MM.1S (cell line): ENCODE results near the gene MALRD1.

ENCODE experiments used
- DNase-seq: peaks from one replicate; pipeline ENCODE4 v3.0.0-alpha.2; 2015
- H2AFZ ChIP-seq: fragments of 300-600 bp; sonication (generic); 2 replicates; pipeline ENCODE4 v1.6.0; 2016; ENCODE audit warnings: antibody characterized with exemption, low read length
- H3F3A ChIP-seq: fragments of 300-600 bp; sonication (generic); 2 replicates; pipeline ENCODE4 v1.6.1; 2016; ENCODE audit warnings: mild to moderate bottlenecking, antibody characterized with exemption, low read length, moderate library complexity, mixed read lengths; ENCODE audit not compliant: insufficient read depth
- H3K27ac ChIP-seq: fragments of 300-600 bp; sonication (generic); 2 replicates; pipeline ENCODE4 v1.5.1; 2016; ENCODE audit warnings: mild to moderate bottlenecking, low read length
- H3K27me3 ChIP-seq: fragments of 300-600 bp; sonication (generic); replicated peaks from 2 replicates; pipeline ENCODE4 v1.6.0; 2016; ENCODE audit warnings: low read length; ENCODE audit not compliant: insufficient read depth
- H3K36me3 ChIP-seq: fragments of 300-600 bp; sonication (generic); replicated peaks from 2 replicates; pipeline ENCODE4 v1.6.1; 2016; ENCODE audit warnings: mild to moderate bottlenecking, low read length, mixed read lengths; ENCODE audit not compliant: insufficient read depth
- H3K4me1 ChIP-seq: fragments of 300-600 bp; sonication (generic); 2 replicates; pipeline ENCODE4 v1.6.1; 2016; ENCODE audit warnings: low read length, mixed read lengths
- H3K4me2 ChIP-seq: fragments of 300-600 bp; sonication (generic); 2 replicates; pipeline ENCODE4 v1.6.0; 2016; ENCODE audit warnings: low read depth, low read length
- H3K4me3 ChIP-seq: fragments of 300-600 bp; sonication (generic); 2 replicates; pipeline ENCODE4 v1.5.1; 2016; ENCODE audit warnings: low read length, mixed read lengths
- H3K79me2 ChIP-seq: fragments of 300-600 bp; sonication (generic); 2 replicates; pipeline ENCODE4 v1.6.1; 2016; ENCODE audit warnings: mixed run types, low read length, mixed read lengths
- H3K9ac ChIP-seq: fragments of 300-600 bp; sonication (generic); 2 replicates; pipeline ENCODE4 v1.6.1; 2016; ENCODE audit warnings: low read length, mixed read lengths
- H3K9me2 ChIP-seq: fragments of 300-600 bp; sonication (generic); replicated peaks from 2 replicates; pipeline ENCODE4 v1.6.1; 2016; ENCODE audit warnings: mild to moderate bottlenecking, low read length, mixed read lengths; ENCODE audit not compliant: insufficient read depth
- H3K9me3 ChIP-seq: fragments of 300-600 bp; sonication (generic); replicated peaks from 2 replicates; pipeline ENCODE4 v1.6.1; 2016; ENCODE audit warnings: mild to moderate bottlenecking, low read length, mixed read lengths; ENCODE audit not compliant: insufficient read depth
- H4K20me1 ChIP-seq: fragments of 300-600 bp; sonication (generic); 2 replicates; pipeline ENCODE4 v1.6.1; 2016; ENCODE audit warnings: mild to moderate bottlenecking, low read length, moderate library complexity, mixed read lengths; ENCODE audit not compliant: insufficient read depth
- CTCF ChIP-seq: fragments of 300-600 bp; sonication (generic); IDR thresholded peaks from 2 replicates; pipeline ENCODE4 v1.5.1; 2016; ENCODE audit warnings: antibody characterized with exemption, low read length, mixed read lengths
- EZH2 ChIP-seq: fragments of 300-600 bp; sonication (generic); optimal IDR thresholded peaks from 2 replicates; pipeline ENCODE3; 2017; ENCODE audit warnings: low read depth, mild to moderate bottlenecking, antibody characterized with exemption, low read length, mixed read lengths
- EZH2phosphoT487 ChIP-seq: fragments of 300-600 bp; sonication (generic); IDR thresholded peaks from 2 replicates; pipeline ENCODE4 v1.6.1; 2018; ENCODE audit warnings: antibody characterized with exemption, low read length

MALRD1 gene

DNA sequence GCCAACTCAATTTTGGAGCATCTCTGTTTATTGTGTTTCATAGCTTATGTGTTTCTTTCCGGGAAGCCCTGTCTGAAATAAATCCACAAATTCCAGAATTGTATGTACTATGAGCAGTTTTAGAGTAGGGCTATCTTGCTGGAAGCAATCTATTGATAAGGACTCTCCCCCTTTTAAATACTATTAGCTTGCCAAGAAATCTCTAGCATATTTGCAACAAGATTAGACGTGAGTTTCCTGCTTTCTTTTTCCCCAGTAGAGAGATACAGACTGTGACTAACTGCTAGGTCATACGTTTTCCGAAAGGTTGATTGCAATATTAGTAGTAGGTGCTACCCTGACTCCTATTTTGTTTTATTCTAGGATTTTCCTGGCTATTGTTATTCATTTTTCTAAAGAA lies 277.0 kb downstream of the MALRD1 start:
- no peaks in the 10 kb centered on the region for H3K9me3 ChIP-seq
- TF ChIP-seq CTCF (no peak), EZH2phosphoT487 (no peak), EZH2 (no peak)
- no peaks in the 10 kb centered on the region for H3K9me2 ChIP-seq
- H3K4me1 ChIP-seq = no peaks in the 10 kb centered on the region
- no peaks in the 10 kb centered on the region for H3K79me2 ChIP-seq
- no peak overlapping the region for H3K9ac ChIP-seq
- no peak overlapping the region for H3K27ac ChIP-seq
- H3K27me3 ChIP-seq = no peaks in the 10 kb centered on the region
- no peaks in the 10 kb centered on the region for H3K36me3 ChIP-seq
- no peak overlapping the region for H2AFZ ChIP-seq
- no peaks in the 10 kb centered on the region for H3F3A ChIP-seq
- no peaks in the 10 kb centered on the region for H4K20me1 ChIP-seq
- no peak overlapping the region for H3K4me2 ChIP-seq
- DNase-seq = no peak
- H3K4me3 ChIP-seq = no peak overlapping the region

GRCh38 chr10:19328582-19328981 lies 280.0 kb downstream of the MALRD1 start:
- Histone ChIP-seq H3K4me1 (no peaks in the 10 kb centered on the region), H3K4me3 (no peak overlapping the region), H4K20me1 (no peaks in the 10 kb centered on the region), H3K9ac (no peak overlapping the region), H3F3A (0 out of 2 replicates have a peak, but pooled peaks cover 4% of the 10 kb centered on the region), H3K79me2 (no peaks in the 10 kb centered on the region), H3K36me3 (no peaks in the 10 kb centered on the region), H3K4me2 (no peak overlapping the region), H3K9me3 (no peaks in the 10 kb centered on the region), H3K9me2 (no peaks in the 10 kb centered on the region), H3K27me3 (no peaks in the 10 kb centered on the region), H2AFZ (no peak overlapping the region), H3K27ac (no peak overlapping the region)
- DNase-seq = no peak
- no peak for TF ChIP-seq CTCF
- no peak for TF ChIP-seq EZH2
- TF ChIP-seq EZH2phosphoT487 = no peak

- no peaks in the 10 kb centered on the region for H3K9me2 ChIP-seq
- H3K79me2 ChIP-seq = no peaks in the 10 kb centered on the region
- peaks cover 4% of the 10 kb centered on the region; the same call in 1 of the 2 replicates for H3K4me1 ChIP-seq
- H2AFZ ChIP-seq = no peak overlapping the region
- H3K4me2 ChIP-seq = no peak overlapping the region
- H4K20me1 ChIP-seq = no peaks in the 10 kb centered on the region
- no peak overlapping the region for H3K4me3 ChIP-seq
- H3K9ac ChIP-seq = no peak overlapping the region
- no peaks in the 10 kb centered on the region for H3K27me3 ChIP-seq
- 0 out of 2 replicates have a peak, but pooled peaks cover 6% of the 10 kb centered on the region for H3F3A ChIP-seq
- H3K27ac ChIP-seq = no peak overlapping the region
- no peaks in the 10 kb centered on the region for H3K9me3 ChIP-seq
- TF ChIP-seq EZH2phosphoT487 = no peak
- TF ChIP-seq CTCF = no peak
- TF ChIP-seq EZH2 = no peak
- DNase-seq = no peak
- no peaks in the 10 kb centered on the region for H3K36me3 ChIP-seq
These were observed 280.9 kb downstream of the MALRD1 start for GRCh38 chr10:19329475-19329874.
